HUES48 (cell line): ENCODE measurements around the gene COL24A1.

Experiments used
- H3K27ac ChIP-seq: one replicate; pipeline ENCODE4 v1.7.0; 2013; ENCODE audit warnings: low read depth, low read length, inconsistent platforms
- H3K27me3 ChIP-seq: 2 replicates; pipeline ENCODE4 v1.6.1; 2013; ENCODE audit warnings: mild to moderate bottlenecking, low read length; ENCODE audit not compliant: control insufficient read depth, insufficient read depth
- H3K36me3 ChIP-seq: 2 replicates; pipeline ENCODE4 v1.6.1; 2013; ENCODE audit warnings: low read length; ENCODE audit not compliant: control insufficient read depth, insufficient read depth
- H3K4me1 ChIP-seq: 2 replicates; pipeline ENCODE4 v1.6.1; 2013; ENCODE audit warnings: mild to moderate bottlenecking, low read length; ENCODE audit not compliant: control insufficient read depth, insufficient read depth
- H3K4me3 ChIP-seq: 2 replicates; pipeline ENCODE4 v1.5.1; 2013; ENCODE audit warnings: mild to moderate bottlenecking, low read depth, low read length
- H3K9ac ChIP-seq: 2 replicates; pipeline ENCODE4 v1.6.1; 2013; ENCODE audit warnings: mild to moderate bottlenecking, low read depth, low read length, moderate library complexity
- H3K9me3 ChIP-seq: 2 replicates; pipeline ENCODE4 v1.6.1; 2013; ENCODE audit warnings: low read length; ENCODE audit not compliant: control insufficient read depth, insufficient read depth

Gene COL24A1

DNA sequence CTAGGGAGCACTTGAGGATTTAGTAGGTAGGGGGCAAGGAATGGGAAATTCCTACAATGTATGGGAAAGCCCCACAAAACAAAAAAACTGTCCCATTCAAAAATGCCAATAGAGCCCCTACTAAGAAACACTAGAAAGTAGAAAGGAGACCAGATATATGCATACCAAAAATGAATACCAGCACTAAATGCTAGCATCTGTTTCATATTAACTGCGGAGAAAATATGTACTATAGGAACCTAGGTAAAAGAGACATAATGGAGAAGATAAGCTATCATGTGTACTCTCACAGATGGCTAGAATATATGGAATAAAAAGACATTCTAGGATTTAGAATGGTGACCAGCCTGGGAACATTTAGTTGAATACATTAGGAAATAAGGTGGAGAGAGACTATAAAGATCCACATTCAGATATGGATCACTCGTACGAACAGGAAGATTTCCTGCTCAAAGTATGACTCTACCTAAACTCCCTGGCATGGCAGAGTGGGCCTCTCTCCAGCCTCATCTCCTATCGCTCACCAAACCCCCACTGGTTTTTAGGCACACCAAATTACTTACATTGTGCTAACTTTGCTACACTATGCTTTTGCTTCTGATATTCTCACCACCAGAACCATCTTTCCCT, 466.7 kb downstream of the COL24A1 start:
- Histone ChIP-seq H3K27me3 (no peaks in the 10 kb centered on the region), H3K4me3 (no peak overlapping the region), H3K27ac (no peak overlapping the region), H3K36me3 (peaks cover 26% of the 10 kb centered on the region), H3K4me1 (no peaks in the 10 kb centered on the region), H3K9ac (no peak overlapping the region), H3K9me3 (no peaks in the 10 kb centered on the region)

DNA sequence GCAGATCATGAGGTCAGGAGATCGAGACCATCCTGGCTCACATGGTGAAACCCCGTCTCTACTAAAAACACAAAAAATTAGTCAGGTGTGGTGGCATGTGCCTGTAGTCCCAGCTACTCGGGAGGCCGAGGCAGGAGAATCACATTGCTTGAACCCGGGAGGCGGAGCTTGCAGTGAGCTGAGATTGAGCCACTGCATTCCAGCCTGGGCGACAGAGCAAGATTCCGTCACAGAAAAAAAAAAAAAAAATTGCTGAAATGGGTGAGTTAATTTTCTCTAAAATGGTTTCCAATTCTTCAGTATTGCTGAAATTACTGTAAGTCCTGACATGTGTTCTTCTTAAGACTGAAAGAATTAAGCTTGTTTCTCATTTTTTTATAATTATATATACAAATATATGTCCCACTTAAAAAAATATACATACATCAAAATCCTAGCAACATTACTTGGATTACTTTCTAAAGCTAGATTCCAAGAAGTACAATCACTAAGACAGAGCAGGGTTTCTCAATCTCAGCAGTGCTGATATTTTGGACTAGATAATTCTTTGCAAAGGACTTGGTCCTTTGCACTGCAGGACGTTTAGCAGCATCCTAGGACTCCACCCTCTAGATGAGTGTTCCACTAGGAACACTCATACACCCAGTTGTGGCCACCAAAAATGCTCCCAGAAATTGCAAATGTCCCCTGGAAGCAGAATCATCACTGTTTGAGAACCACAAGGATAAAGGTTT, 473.1 kb downstream of the COL24A1 start:
- H3K4me3 ChIP-seq = no peak overlapping the region
- no peaks in the 10 kb centered on the region for H3K9me3 ChIP-seq
- no peaks in the 10 kb centered on the region for H3K27me3 ChIP-seq
- H3K9ac ChIP-seq = no peak overlapping the region
- H3K36me3 ChIP-seq = peaks cover 30% of the 10 kb centered on the region
- H3K4me1 ChIP-seq = no peaks in the 10 kb centered on the region
- H3K27ac ChIP-seq = no peak overlapping the region

DNA sequence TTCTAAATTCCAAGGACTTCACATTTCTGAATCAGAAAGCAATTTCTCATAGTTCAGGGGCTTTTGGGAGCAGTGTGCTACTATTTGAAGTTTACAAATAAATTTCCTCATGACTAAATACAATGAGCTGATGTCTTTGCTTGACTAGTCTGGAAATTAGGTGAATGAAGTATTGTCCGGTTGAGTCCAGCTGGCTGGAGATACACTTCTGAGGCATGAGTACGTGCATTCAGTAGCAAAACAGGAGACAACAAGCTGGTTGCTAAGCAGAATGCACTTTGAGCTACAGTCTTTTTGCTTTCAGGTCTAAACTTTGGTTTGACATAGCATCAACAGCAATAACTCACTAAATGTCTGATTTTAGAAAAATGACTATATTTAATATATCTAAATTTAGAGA, 475.5 kb downstream of the COL24A1 start:
- H3K27me3 ChIP-seq = no peaks in the 10 kb centered on the region
- no peak overlapping the region for H3K9ac ChIP-seq
- peaks cover 42% of the 10 kb centered on the region for H3K36me3 ChIP-seq
- H3K4me3 ChIP-seq = no peak overlapping the region
- H3K9me3 ChIP-seq = no peaks in the 10 kb centered on the region
- H3K4me1 ChIP-seq = no peaks in the 10 kb centered on the region
- no peak overlapping the region for H3K27ac ChIP-seq
